CD4-positive, CD25-positive, alpha-beta regulatory T cell (primary cell): Measurements from ENCODE around the gene TMEM229B. TPM values are rescaled to one million over a fixed set of nuclear protein-coding genes. Genes with fewer than 3 reads are reported as not detected.

Experiments used
- ATAC-seq, 2 donors: fragments of 150-1000 bp; cut with Tn5 transposase; one replicate each; pipeline ENCODE4 v1.10.0; 2021; ENCODE audit warnings: low read depth in 2 of 2, moderate number of reproducible peaks in 2 of 2, moderate library complexity in 1 of 2
- DNase-seq, 3 donors: peaks; one replicate each; pipeline versions ENCODE4 v3.0.0 to v3.0.0-alpha.2; 2012 to 2022; ENCODE audit warnings: mixed read lengths in 1 of 3
- H3K27ac ChIP-seq: one replicate; pipeline ENCODE4 v1.7.0; 2013; ENCODE audit warnings: mild to moderate bottlenecking, low read length; ENCODE audit not compliant: insufficient read depth, poor library complexity, severe bottlenecking
- H3K27me3 ChIP-seq: one replicate; pipeline ENCODE4 v1.7.0; 2013; ENCODE audit warnings: low read length; ENCODE audit not compliant: control insufficient read depth, insufficient read depth
- H3K36me3 ChIP-seq: one replicate; pipeline ENCODE4 v1.7.0; 2013; ENCODE audit warnings: mild to moderate bottlenecking, low read length, moderate library complexity; ENCODE audit not compliant: control insufficient read depth, insufficient read depth
- H3K4me1 ChIP-seq: 2 replicates; pipeline ENCODE4 v1.7.0; 2013; ENCODE audit warnings: mild to moderate bottlenecking, low read length; ENCODE audit not compliant: insufficient read depth, control insufficient read depth, poor library complexity, severe bottlenecking
- H3K4me3 ChIP-seq: one replicate; pipeline ENCODE4 v1.7.0; 2013; ENCODE audit warnings: low read depth, mild to moderate bottlenecking, low read length, moderate library complexity
- H3K9me3 ChIP-seq, 2 experiments: 1 replicate in 1 of 2; 2 replicates in 1 of 2; pipeline ENCODE4 v1.7.0; 2013; ENCODE audit warnings: low read length in 2 of 2, mild to moderate bottlenecking in 1 of 2, moderate library complexity in 1 of 2; ENCODE audit not compliant: control insufficient read depth in 2 of 2
- H3K27ac Mint-ChIP-seq, 3 donors: one replicate each; pipeline ENCODE4 v1.8.0; 2020 to 2022; ENCODE audit warnings: mild to moderate bottlenecking in 3 of 3, mixed read lengths in 3 of 3, moderate library complexity in 2 of 3
- H3K27me3 Mint-ChIP-seq: one replicate; pipeline ENCODE4 v1.8.0; 2022; ENCODE audit warnings: mild to moderate bottlenecking, mixed read lengths
- H3K36me3 Mint-ChIP-seq: one replicate; pipeline ENCODE4 v1.8.0; 2020; ENCODE audit warnings: mixed read lengths
- H3K4me1 Mint-ChIP-seq, 4 donors: one replicate each; pipeline ENCODE4 v1.8.0; 2020 to 2022; ENCODE audit warnings: mixed read lengths in 4 of 4, mild to moderate bottlenecking in 1 of 4
- H3K4me3 Mint-ChIP-seq, 4 donors: one replicate each; pipeline ENCODE4 v1.8.0; 2020 to 2022; ENCODE audit warnings: mild to moderate bottlenecking in 4 of 4, mixed read lengths in 4 of 4, moderate library complexity in 3 of 4
- H3K9me3 Mint-ChIP-seq, 7 donors: one replicate each; pipeline ENCODE4 v1.8.0; 2020 to 2022; ENCODE audit warnings: mixed read lengths in 7 of 7, mild to moderate bottlenecking in 3 of 7, moderate library complexity in 2 of 7
- polyA plus RNA-seq, 4 donors: library from polyadenylated mRNA; unstranded; fragments of 300-500 nt; fragmentation: Illumina TruSeq; gene quantifications; one replicate each; pipeline ENCODE4 v1.2.3, GENCODE V29; 2021
- total RNA-seq: library from RNA; stranded (reverse); gene quantifications from one replicate; pipeline ENCODE4 v1.2.3, GENCODE V29; 2022

Gene TMEM229B
- total and polyA plus RNA-seq, 5 donors from 2014 or later = 8.2 to 21.6 (median 14.9) TPM

DNA sequence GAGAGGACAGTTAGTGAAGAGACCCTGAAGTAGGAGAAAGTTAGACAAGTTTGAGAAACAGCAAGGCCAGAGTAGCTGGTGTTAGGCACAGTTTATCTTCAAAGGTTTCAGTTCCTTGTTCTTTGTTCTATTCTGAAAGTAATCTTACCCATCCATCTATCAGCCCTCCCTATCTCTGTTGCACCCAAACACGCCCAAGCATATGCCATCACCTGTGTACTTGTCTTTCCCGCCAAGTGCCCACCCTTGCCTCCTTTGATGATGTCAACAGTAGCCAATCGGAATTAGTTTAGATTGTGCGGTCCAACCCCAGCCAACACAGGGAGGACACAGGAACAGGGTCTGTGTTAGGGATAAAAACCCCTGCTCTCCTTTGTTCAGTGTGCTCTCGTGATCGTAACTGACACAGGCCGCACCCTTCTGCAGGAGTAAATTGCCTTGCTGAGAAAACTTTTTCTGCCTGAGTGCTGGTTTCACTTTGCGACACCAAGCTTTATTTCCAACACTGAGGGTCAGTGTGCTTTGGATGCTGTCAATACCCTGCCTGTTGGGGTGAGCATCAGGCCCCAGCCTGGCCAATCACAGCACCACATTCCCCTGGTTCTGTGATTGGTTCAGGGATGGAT lies 4.7 kb upstream of the TMEM229B start:
- DNase-seq = no peak

DNA sequence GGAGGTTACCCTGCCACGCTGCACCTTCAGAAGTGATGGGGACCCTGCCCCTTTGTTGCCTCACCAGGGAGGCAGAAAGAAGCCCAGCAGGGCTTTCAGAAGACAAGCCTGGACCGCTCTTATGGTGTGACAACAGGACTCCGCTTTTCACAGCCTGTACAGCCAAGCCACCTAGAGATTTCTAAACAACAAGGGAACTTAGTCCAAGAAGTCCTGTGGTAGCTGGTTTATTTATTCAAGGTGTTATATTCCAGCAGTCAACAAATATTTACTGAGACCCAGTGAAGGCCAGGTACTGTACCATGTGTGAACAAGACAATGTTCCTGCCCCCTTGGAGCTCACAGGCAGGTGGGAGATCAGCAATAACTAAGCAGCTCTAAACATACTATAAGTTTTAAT lies 4.0 kb upstream of the TMEM229B start:
- H3K4me3 ChIP-seq = no peak overlapping the region
- no peaks in the 10 kb centered on the region for H3K36me3 ChIP-seq
- peaks cover 19% of the 10 kb centered on the region for H3K4me1 ChIP-seq
- Mint-ChIP-seq H3K4me3 (peak overlapping the region in 1 of 4 donors; percentile 37), H3K27ac (peak overlapping the region in 2 of 3 donors; percentile 5 to 62), H3K9me3 (peaks cover 0 to 12% (median 4%) of the 10 kb centered on the region in 7 donors), H3K4me1 (peaks cover 0 to 39% (median 17%) of the 10 kb centered on the region in 4 donors), H3K36me3 (peaks cover 17% of the 10 kb centered on the region), H3K27me3 (no peaks in the 10 kb centered on the region)
- no peak for ATAC-seq
- no peak overlapping the region for H3K27ac ChIP-seq
- H3K27me3 ChIP-seq = no peaks in the 10 kb centered on the region
- no peak for DNase-seq
- H3K9me3 ChIP-seq = peaks cover 14 to 17% of the 10 kb centered on the region in 2 experiments

More for the DNA sequence above, 4.7 kb upstream of the TMEM229B start:
- no peak overlapping the region for H3K4me3 ChIP-seq
- no peaks in the 10 kb centered on the region for H3K36me3 ChIP-seq
- Mint-ChIP-seq H3K27ac (peak overlapping the region in 1 of 3 donors; percentile 62), H3K27me3 (peaks cover under 1% of the 10 kb centered on the region), H3K4me1 (peaks cover 0 to 34% (median 14%) of the 10 kb centered on the region in 4 donors), H3K36me3 (peaks cover 12% of the 10 kb centered on the region), H3K9me3 (peaks cover 0 to 12% (median 4%) of the 10 kb centered on the region in 7 donors), H3K4me3 (peak overlapping the region in 1 of 4 donors; percentile 37)
- no peak overlapping the region for H3K27ac ChIP-seq
- H3K9me3 ChIP-seq = peaks cover 14 to 17% of the 10 kb centered on the region in 2 experiments
- H3K27me3 ChIP-seq = no peaks in the 10 kb centered on the region
- ATAC-seq = no peak
- peaks cover 12% of the 10 kb centered on the region for H3K4me1 ChIP-seq

DNA sequence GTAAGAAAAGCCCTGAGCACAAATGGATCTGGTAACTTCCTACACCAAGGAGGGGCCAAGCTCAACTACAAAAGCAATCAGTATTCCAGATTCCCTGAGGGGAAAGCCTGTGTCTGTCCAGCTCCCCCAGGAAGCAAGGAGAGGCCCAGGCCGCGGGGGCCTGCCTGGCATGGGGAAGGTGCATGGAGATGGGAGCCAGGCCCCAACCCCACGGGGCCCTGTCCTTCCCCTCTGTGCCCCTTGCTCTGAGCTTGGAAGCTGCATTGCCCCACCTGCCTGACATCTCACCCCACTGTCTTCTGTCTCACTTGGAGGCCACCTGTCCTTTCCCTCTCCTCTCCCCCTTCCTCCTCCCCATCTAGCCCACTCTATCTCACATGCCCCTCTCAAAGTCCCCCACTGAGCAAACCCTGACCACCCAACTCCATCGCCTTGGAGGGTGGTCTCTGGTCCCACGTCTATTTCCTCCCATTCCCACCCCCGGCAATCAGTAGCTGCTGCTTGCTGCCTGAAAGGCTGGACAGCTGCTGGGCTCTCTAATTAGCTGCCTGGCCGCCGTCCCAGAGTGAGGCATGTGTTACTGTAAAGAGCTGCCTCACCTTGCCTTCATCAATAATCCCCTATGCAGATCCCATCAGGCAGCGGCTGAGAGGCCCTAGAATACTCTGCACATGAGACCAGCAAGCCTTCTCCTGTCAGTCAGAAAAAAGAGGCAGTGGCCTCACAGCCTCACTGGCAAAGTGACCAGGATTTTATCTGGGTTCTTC lies 3.4 kb upstream of the TMEM229B start:
- H3K27me3 ChIP-seq = no peaks in the 10 kb centered on the region
- H3K36me3 ChIP-seq = no peaks in the 10 kb centered on the region
- ATAC-seq (no peak), DNase-seq (no peak)
- H3K4me1 ChIP-seq = peaks cover 25% of the 10 kb centered on the region
- H3K9me3 ChIP-seq = peaks cover 14 to 17% of the 10 kb centered on the region in 2 experiments
- peaks cover 0 to 12% (median 4%) of the 10 kb centered on the region in 7 donors for H3K9me3 Mint-ChIP-seq
- no peaks in the 10 kb centered on the region for H3K27me3 Mint-ChIP-seq
- H3K36me3 Mint-ChIP-seq = peaks cover 18% of the 10 kb centered on the region
- peak overlapping the region in 1 of 3 donors; percentile 5 for H3K27ac Mint-ChIP-seq
- H3K4me3 ChIP-seq = no peak overlapping the region
- peak overlapping the region in 2 of 4 donors; percentile 37 to 75 for H3K4me3 Mint-ChIP-seq
- peaks cover 0 to 45% (median 23%) of the 10 kb centered on the region in 4 donors for H3K4me1 Mint-ChIP-seq
- H3K27ac ChIP-seq = no peak overlapping the region

- H3K36me3 ChIP-seq = peaks cover 5% of the 10 kb centered on the region
- H3K9me3 Mint-ChIP-seq = peaks cover 0 to 12% (median 4%) of the 10 kb centered on the region in 7 donors
- H3K4me1 ChIP-seq = peaks cover 26% of the 10 kb centered on the region
- H3K9me3 ChIP-seq = peaks cover 14 to 17% of the 10 kb centered on the region in 2 experiments
- H3K36me3 Mint-ChIP-seq = peaks cover 23% of the 10 kb centered on the region
- ATAC-seq = no peak
- no peak overlapping the region for H3K4me3 ChIP-seq
- peaks cover 0 to 50% (median 27%) of the 10 kb centered on the region in 4 donors for H3K4me1 Mint-ChIP-seq
- peak overlapping the region in 1 of 4 donors; percentile 33 for H3K4me3 Mint-ChIP-seq
- DNase-seq = no peak
- no peaks in the 10 kb centered on the region for H3K27me3 ChIP-seq
- H3K27ac ChIP-seq = no peak overlapping the region
- H3K27me3 Mint-ChIP-seq = no peaks in the 10 kb centered on the region
- H3K27ac Mint-ChIP-seq = peak overlapping the region in 2 of 3 donors; percentile 15 to 75
Observed at GRCh38 chr14:67491285-67491684, 2.8 kb upstream of the TMEM229B start.

DNA sequence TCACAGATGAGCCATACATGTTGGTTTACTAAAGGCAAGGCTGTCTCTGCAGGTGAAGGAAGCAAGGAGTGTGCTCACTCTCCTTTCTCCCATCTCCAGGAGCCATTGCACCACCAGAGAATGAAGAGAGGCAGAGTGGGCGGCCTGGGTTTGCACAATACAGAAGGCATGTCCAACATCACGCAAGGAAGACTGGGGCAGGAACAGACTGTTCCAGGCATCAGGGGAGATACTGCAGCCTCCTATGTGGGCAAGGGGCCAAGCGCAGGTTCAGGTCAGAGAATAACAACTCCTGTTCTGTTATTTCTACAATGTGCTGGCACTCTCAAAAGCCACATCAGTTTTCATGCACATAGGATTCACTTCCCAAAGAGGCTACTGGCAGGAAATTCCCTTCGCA lies 1.7 kb upstream of the TMEM229B start:
- peaks cover 0 to 12% (median 4%) of the 10 kb centered on the region in 7 donors for H3K9me3 Mint-ChIP-seq
- peak overlapping the region in 2 of 3 donors; percentile 68 to 75 for H3K27ac Mint-ChIP-seq
- H3K27ac ChIP-seq = no peak overlapping the region

GRCh38 chr14:67487332-67487731 lies 1.2 kb downstream of the TMEM229B start:
- Mint-ChIP-seq H3K4me1 (peaks cover 0 to 74% (median 34%) of the 10 kb centered on the region in 4 donors), H3K27ac (peak overlapping the region; percentile 98 to 100 (median 99)), H3K36me3 (peaks cover 34% of the 10 kb centered on the region), H3K27me3 (no peaks in the 10 kb centered on the region), H3K9me3 (no peaks in the 10 kb centered on the region), H3K4me3 (peak overlapping the region; percentile 92 to 98 (median 96))
- Histone ChIP-seq H3K4me3 (peak overlapping the region; percentile 93), H3K36me3 (peaks cover 24% of the 10 kb centered on the region), H3K27ac (no peak overlapping the region), H3K4me1 (peaks cover 33% of the 10 kb centered on the region), H3K9me3 (no peaks in the 10 kb centered on the region), H3K27me3 (no peaks in the 10 kb centered on the region)
- no peak for ATAC-seq
- no peak for DNase-seq

More for the DNA sequence above, 1.7 kb upstream of the TMEM229B start:
- Histone ChIP-seq H3K4me1 (peaks cover 31% of the 10 kb centered on the region), H3K27me3 (no peaks in the 10 kb centered on the region), H3K36me3 (peaks cover 13% of the 10 kb centered on the region), H3K4me3 (no peak overlapping the region), H3K9me3 (peaks cover 14 to 17% of the 10 kb centered on the region in 2 experiments)
- Mint-ChIP-seq H3K36me3 (peaks cover 32% of the 10 kb centered on the region), H3K4me3 (no peak overlapping the region), H3K4me1 (peaks cover 0 to 60% (median 29%) of the 10 kb centered on the region in 4 donors), H3K27me3 (no peaks in the 10 kb centered on the region)
- DNase-seq = no peak
- ATAC-seq = no peak

GRCh38 chr14:67486890-67487289 lies 1.6 kb downstream of the TMEM229B start:
- no peaks in the 10 kb centered on the region for H3K27me3 Mint-ChIP-seq
- H3K36me3 Mint-ChIP-seq = peaks cover 34% of the 10 kb centered on the region
- Histone ChIP-seq H3K27me3 (no peaks in the 10 kb centered on the region), H3K4me1 (peaks cover 33% of the 10 kb centered on the region), H3K9me3 (no peaks in the 10 kb centered on the region), H3K4me3 (peak overlapping the region; percentile 93), H3K27ac (no peak overlapping the region), H3K36me3 (peaks cover 24% of the 10 kb centered on the region)
- peak overlapping the region in 3 of 4 donors; percentile 92 to 98 (median 94) for H3K4me3 Mint-ChIP-seq
- peaks cover 0 to 74% (median 34%) of the 10 kb centered on the region in 4 donors for H3K4me1 Mint-ChIP-seq
- no peak for ATAC-seq
- DNase-seq = no peak
- peak overlapping the region in 2 of 3 donors; percentile 44 to 99 for H3K27ac Mint-ChIP-seq
- H3K9me3 Mint-ChIP-seq = no peaks in the 10 kb centered on the region
